GM23248 (cell line): Measurements from ENCODE around the gene CDHR3.

Experiments used
- EZH2 ChIP-seq: fragments of 200-600 bp; sonication (generic); IDR thresholded peaks from 2 replicates; pipeline ENCODE4 v1.6.1; 2018; ENCODE audit warnings: antibody characterized with exemption, mild to moderate bottlenecking; ENCODE audit not compliant: insufficient read depth, poor library complexity, severe bottlenecking
- EZH2phosphoT487 ChIP-seq: fragments of 200-600 bp; sonication (generic); IDR thresholded peaks from 2 replicates; pipeline ENCODE4 v1.6.1; 2018; ENCODE audit warnings: antibody characterized with exemption, moderate library complexity, mild to moderate bottlenecking, low read depth; ENCODE audit not compliant: insufficient read depth

- TF ChIP-seq EZH2 = no peak
- TF ChIP-seq EZH2phosphoT487 = no peak
Observed at GRCh38 chr7:106053109-106053508, 90.0 kb downstream of the CDHR3 start.
